Amygdala (tissue), 56 donors: ENCODE data around the gene ZBTB20.

Experiments used
- DNase-seq, 56 donors: peaks; one replicate each; lab custom pipeline; 2025; lab: John Stamatoyannopoulos, UW

Gene ZBTB20

GRCh38 chr3:114408736-114409670, 738.1 kb downstream of the ZBTB20 start:
- DNase-seq: peak in 4 of 56 donors; percentile 12 to 20 (median 16)

- DNase-seq: no peak
Observed at GRCh38 chr3:114406922-114407321, 740.2 kb downstream of the ZBTB20 start.

- no peak for DNase-seq
Observed at GRCh38 chr3:114406286-114406685, 740.8 kb downstream of the ZBTB20 start.

GRCh38 chr3:114405202-114405990, 741.7 kb downstream of the ZBTB20 start:
- DNase-seq: no peak

- peak in 2 of 56 donors; percentile 5 to 13 for DNase-seq
Observed at GRCh38 chr3:114404590-114404989, 742.5 kb downstream of the ZBTB20 start.

GRCh38 chr3:114402838-114403237, 744.2 kb downstream of the ZBTB20 start:
- DNase-seq: no peak

GRCh38 chr3:114401346-114401745, 745.7 kb downstream of the ZBTB20 start:
- no peak for DNase-seq

GRCh38 chr3:114400371-114400770, 746.7 kb downstream of the ZBTB20 start:
- DNase-seq: peak in 1 of 56 donors; percentile 24

- no peak for DNase-seq
Observed at GRCh38 chr3:114394551-114394950, 752.5 kb downstream of the ZBTB20 start.

GRCh38 chr3:114393367-114394072, 753.6 kb downstream of the ZBTB20 start:
- no peak for DNase-seq

- no peak for DNase-seq
Observed at GRCh38 chr3:114392831-114393230, 754.3 kb downstream of the ZBTB20 start.

GRCh38 chr3:114389156-114389555, 757.9 kb downstream of the ZBTB20 start:
- no peak for DNase-seq

- no peak for DNase-seq
Observed at GRCh38 chr3:114384558-114384903, 762.6 kb downstream of the ZBTB20 start.

- DNase-seq: peak in 54 of 56 donors; percentile 15 to 92 (median 74)
Observed at GRCh38 chr3:114383875-114384557, 763.1 kb downstream of the ZBTB20 start.

GRCh38 chr3:114380233-114380651, 766.8 kb downstream of the ZBTB20 start:
- peak in 51 of 56 donors; percentile 8 to 81 (median 53) for DNase-seq

- DNase-seq: no peak
Observed at GRCh38 chr3:114379266-114379665, 767.8 kb downstream of the ZBTB20 start.

- no peak for DNase-seq
Observed at GRCh38 chr3:114378760-114379159, 768.3 kb downstream of the ZBTB20 start.

GRCh38 chr3:114377426-114377825, 769.7 kb downstream of the ZBTB20 start:
- DNase-seq: no peak

GRCh38 chr3:114376516-114377185, 770.4 kb downstream of the ZBTB20 start:
- DNase-seq: no peak
